PFSK-1 (cell line): ENCODE measurements around the gene SLC6A19.

Source experiments
- FOXP2 ChIP-seq: optimal IDR thresholded peaks from 2 replicates; pipeline ENCODE3; 2011; ENCODE audit warnings: borderline replicate concordance, control low read depth, inconsistent platforms; ENCODE audit not compliant: insufficient read depth; ENCODE audit errors: extremely low read length, extremely low read depth
- POLR2AphosphoS5 ChIP-seq: IDR thresholded peaks from 2 replicates; pipeline ENCODE4 v1.6.1; 2012; ENCODE audit warnings: low read depth, mild to moderate bottlenecking, control low read depth, low read length, moderate library complexity
- SIN3A ChIP-seq: IDR thresholded peaks from 2 replicates; pipeline ENCODE4 v1.6.1; 2012; ENCODE audit warnings: mild to moderate bottlenecking, low read length, moderate library complexity, borderline replicate concordance; ENCODE audit not compliant: insufficient read depth
- TAF1 ChIP-seq: IDR thresholded peaks from 2 replicates; pipeline ENCODE4 v1.6.1; 2012; ENCODE audit warnings: low read length, control low read depth, borderline replicate concordance; ENCODE audit not compliant: insufficient read depth
- TF ChIP-seq, protein P1 (sequence below), 2 experiments: IDR thresholded peaks; 2 replicates each; pipeline versions ENCODE4 v1.6.1 to v1.8.0; 2011 to 2012; ENCODE audit warnings: low read depth in 2 of 2, low read length in 2 of 2, control low read depth in 1 of 2, inconsistent platforms in 1 of 2, mild to moderate bottlenecking in 1 of 2, moderate library complexity in 1 of 2; ENCODE audit not compliant: insufficient read depth in 1 of 2

- TF ChIP-seq POLR2AphosphoS5 (no peak), TAF1 (no peak), FOXP2 (peak; percentile 69), SIN3A (no peak)
- TF ChIP-seq, protein P1, sequence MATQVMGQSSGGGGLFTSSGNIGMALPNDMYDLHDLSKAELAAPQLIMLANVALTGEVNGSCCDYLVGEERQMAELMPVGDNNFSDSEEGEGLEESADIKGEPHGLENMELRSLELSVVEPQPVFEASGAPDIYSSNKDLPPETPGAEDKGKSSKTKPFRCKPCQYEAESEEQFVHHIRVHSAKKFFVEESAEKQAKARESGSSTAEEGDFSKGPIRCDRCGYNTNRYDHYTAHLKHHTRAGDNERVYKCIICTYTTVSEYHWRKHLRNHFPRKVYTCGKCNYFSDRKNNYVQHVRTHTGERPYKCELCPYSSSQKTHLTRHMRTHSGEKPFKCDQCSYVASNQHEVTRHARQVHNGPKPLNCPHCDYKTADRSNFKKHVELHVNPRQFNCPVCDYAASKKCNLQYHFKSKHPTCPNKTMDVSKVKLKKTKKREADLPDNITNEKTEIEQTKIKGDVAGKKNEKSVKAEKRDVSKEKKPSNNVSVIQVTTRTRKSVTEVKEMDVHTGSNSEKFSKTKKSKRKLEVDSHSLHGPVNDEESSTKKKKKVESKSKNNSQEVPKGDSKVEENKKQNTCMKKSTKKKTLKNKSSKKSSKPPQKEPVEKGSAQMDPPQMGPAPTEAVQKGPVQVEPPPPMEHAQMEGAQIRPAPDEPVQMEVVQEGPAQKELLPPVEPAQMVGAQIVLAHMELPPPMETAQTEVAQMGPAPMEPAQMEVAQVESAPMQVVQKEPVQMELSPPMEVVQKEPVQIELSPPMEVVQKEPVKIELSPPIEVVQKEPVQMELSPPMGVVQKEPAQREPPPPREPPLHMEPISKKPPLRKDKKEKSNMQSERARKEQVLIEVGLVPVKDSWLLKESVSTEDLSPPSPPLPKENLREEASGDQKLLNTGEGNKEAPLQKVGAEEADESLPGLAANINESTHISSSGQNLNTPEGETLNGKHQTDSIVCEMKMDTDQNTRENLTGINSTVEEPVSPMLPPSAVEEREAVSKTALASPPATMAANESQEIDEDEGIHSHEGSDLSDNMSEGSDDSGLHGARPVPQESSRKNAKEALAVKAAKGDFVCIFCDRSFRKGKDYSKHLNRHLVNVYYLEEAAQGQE (IDR thresholded peaks at IDR 0.05; ENCODE audit: insufficient read depth in 1 of 2, low read depth in 2 of 2, low read length in 2 of 2): no peak
Observed at GRCh38 chr5:1167728-1168709, 33.4 kb upstream of the SLC6A19 start.
